Mammary epithelial cell (primary cell): ENCODE results near the gene ZSCAN1.

ENCODE experiments used
- EZH2 ChIP-seq: IDR thresholded peaks from 2 replicates; pipeline ENCODE4 v1.6.1; 2012; ENCODE audit warnings: low read length, inconsistent platforms, borderline replicate concordance
- TF ChIP-seq, protein P1 (sequence below), 2 donors: IDR thresholded peaks in 1 of 2; conservative IDR thresholded peaks in 1 of 2; 2 replicates each; pipeline ENCODE4 v1.5.1; 2011 to 2012; ENCODE audit warnings: inconsistent platforms in 2 of 2, low read length in 2 of 2, mild to moderate bottlenecking in 2 of 2, control low read depth in 1 of 2, low read depth in 1 of 2; ENCODE audit not compliant: insufficient read depth in 1 of 2; ENCODE audit errors: extremely low read depth in 1 of 2

GRCh38 chr19:58033741-58034476 is at the start of gene ZSCAN1:
- TF ChIP-seq, protein P1, sequence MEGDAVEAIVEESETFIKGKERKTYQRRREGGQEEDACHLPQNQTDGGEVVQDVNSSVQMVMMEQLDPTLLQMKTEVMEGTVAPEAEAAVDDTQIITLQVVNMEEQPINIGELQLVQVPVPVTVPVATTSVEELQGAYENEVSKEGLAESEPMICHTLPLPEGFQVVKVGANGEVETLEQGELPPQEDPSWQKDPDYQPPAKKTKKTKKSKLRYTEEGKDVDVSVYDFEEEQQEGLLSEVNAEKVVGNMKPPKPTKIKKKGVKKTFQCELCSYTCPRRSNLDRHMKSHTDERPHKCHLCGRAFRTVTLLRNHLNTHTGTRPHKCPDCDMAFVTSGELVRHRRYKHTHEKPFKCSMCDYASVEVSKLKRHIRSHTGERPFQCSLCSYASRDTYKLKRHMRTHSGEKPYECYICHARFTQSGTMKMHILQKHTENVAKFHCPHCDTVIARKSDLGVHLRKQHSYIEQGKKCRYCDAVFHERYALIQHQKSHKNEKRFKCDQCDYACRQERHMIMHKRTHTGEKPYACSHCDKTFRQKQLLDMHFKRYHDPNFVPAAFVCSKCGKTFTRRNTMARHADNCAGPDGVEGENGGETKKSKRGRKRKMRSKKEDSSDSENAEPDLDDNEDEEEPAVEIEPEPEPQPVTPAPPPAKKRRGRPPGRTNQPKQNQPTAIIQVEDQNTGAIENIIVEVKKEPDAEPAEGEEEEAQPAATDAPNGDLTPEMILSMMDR (conservative IDR thresholded peaks at IDR 0.05 in 1 of 2, IDR thresholded peaks at IDR 0.05 in 1 of 2; ENCODE audit: extremely low read depth in 1 of 2, insufficient read depth in 1 of 2, low read depth in 1 of 2, low read length in 2 of 2): no peak
- no peak for TF ChIP-seq EZH2
